HCT116 (cell line): Measurements from ENCODE around the gene ACTR6. TPM values are rescaled to one million over a fixed set of nuclear protein-coding genes. Genes with fewer than 3 reads are reported as not detected.

Source experiments
- ATAC-seq: fragments of 200-7000 bp; cut with Tn5 transposase; 2 replicates; pipeline ENCODE4 v1.9.1; 2020; ENCODE audit warnings: mild to moderate bottlenecking, moderate library complexity
- BruUV-seq: library from RNA; stranded (reverse); fragments of 400-500 nt; replicated peaks from 2 replicates; lab custom pipeline; 2021; lab: Mats Ljungman, UMichigan
- CTCF ChIA-PET: fragments of 300-600 bp; sonication (Branson Sonifier 250); formaldehyde crosslinking; loops from one replicate; lab custom pipeline; 2021; ENCODE audit warnings: antibody characterized with exemption; lab: Charles Lee
- POLR2A ChIA-PET: fragments of 300-600, 350-600 bp; sonication (Branson Sonifier 250); formaldehyde crosslinking; loops from one replicate; lab custom pipeline; 2021; ENCODE audit warnings: antibody characterized with exemption; lab: Charles Lee
- RAD21 ChIA-PET, 2 experiments: fragments of 300-600 bp; sonication (Branson Sonifier 250); formaldehyde crosslinking; loops; one replicate each; lab custom pipeline; 2023; ENCODE audit warnings: low total read pairs in 2 of 2; ENCODE audit not compliant: uncharacterized antibody in 2 of 2, unreplicated experiment in 2 of 2, low non-redundant PET in 1 of 2; lab: Charles Lee
- DNase-seq: peaks from one replicate; pipeline ENCODE4 v3.0.0-alpha.2; 2010; ENCODE audit warnings: low read depth, low spot score
- H2AFZ ChIP-seq: fragments of 200-600 bp; shearing (Covaris generic), sonication (generic); 2 replicates; pipeline ENCODE4 v1.6.1; 2017; ENCODE audit warnings: low read depth, mixed run types, mixed read lengths, antibody characterized with exemption, low read length; ENCODE audit not compliant: poor library complexity, severe bottlenecking
- H3K27ac ChIP-seq: 2 replicates; pipeline ENCODE4 v1.5.1; 2012; ENCODE audit warnings: low read depth, low read length
- H3K27me3 ChIP-seq: fragments of 200-600 bp; sonication (generic); 2 replicates; pipeline ENCODE4 v1.6.1; 2016; ENCODE audit warnings: mixed run types, low read length, mixed read lengths; ENCODE audit not compliant: insufficient read depth
- H3K36me3 ChIP-seq, 2 experiments: fragments of 200-500 bp in 1 of 2; fragments of 200-600 bp in 1 of 2; sonication (Bioruptor generic) in 1 of 2; sonication (generic) in 1 of 2; 2 replicates each; pipeline versions ENCODE4 v1.5.1 to v1.6.1; 2014 to 2016; ENCODE audit warnings: low read length in 2 of 2, inconsistent platforms in 1 of 2, mixed read lengths in 1 of 2, mixed run types in 1 of 2; ENCODE audit not compliant: insufficient read depth in 2 of 2, control insufficient read depth in 1 of 2
- H3K4me1 ChIP-seq, 2 experiments: fragments of 200-600 bp in 1 of 2; sonication (generic) in 1 of 2; 2 replicates each; pipeline versions ENCODE4 v1.5.1 to v1.6.1; 2012 to 2017; ENCODE audit warnings: low read length in 2 of 2, inconsistent platforms in 1 of 2, mild to moderate bottlenecking in 1 of 2, mixed read lengths in 1 of 2, mixed run types in 1 of 2, moderate library complexity in 1 of 2; ENCODE audit not compliant: insufficient read depth in 2 of 2, control insufficient read depth in 1 of 2
- H3K4me2 ChIP-seq: fragments of 200-600 bp; sonication (generic); 2 replicates; pipeline ENCODE4 v1.6.1; 2017; ENCODE audit warnings: mixed run types, low read length, mixed read lengths
- H3K4me3 ChIP-seq, 2 experiments: fragments of 200-600 bp in 1 of 2; sonication (generic) in 1 of 2; replicated peaks in 1 of 2; 2 replicates each; pipeline ENCODE4 v1.5.1; 2011 to 2016; ENCODE audit warnings: low read length in 2 of 2, control low read depth in 1 of 2, low read depth in 1 of 2, mild to moderate bottlenecking in 1 of 2, mixed read lengths in 1 of 2, mixed run types in 1 of 2
- H3K79me2 ChIP-seq: fragments of 200-600 bp; sonication (generic); 2 replicates; pipeline ENCODE4 v1.6.1; 2017; ENCODE audit warnings: mild to moderate bottlenecking, mixed run types, low read length, moderate library complexity, mixed read lengths; ENCODE audit not compliant: insufficient read depth
- H3K9ac ChIP-seq: fragments of 200-600 bp; sonication (generic); 2 replicates; pipeline ENCODE4 v1.6.1; 2016; ENCODE audit warnings: low read length, mixed read lengths
- H3K9me2 ChIP-seq: fragments of 200-600 bp; sonication (generic), shearing (Covaris generic); 2 replicates; pipeline ENCODE4 v1.6.1; 2017; ENCODE audit warnings: mixed run types, mild to moderate bottlenecking, moderate library complexity; ENCODE audit not compliant: insufficient read depth
- H3K9me3 ChIP-seq, 2 experiments: fragments of 200-500 bp in 1 of 2; fragments of 200-600 bp in 1 of 2; sonication (Bioruptor generic) in 1 of 2; sonication (generic) in 1 of 2; 2 replicates each; pipeline ENCODE4 v1.6.1; 2014 to 2017; ENCODE audit warnings: low read length in 2 of 2, mixed read lengths in 2 of 2, inconsistent platforms in 1 of 2, low read depth in 1 of 2, mild to moderate bottlenecking in 1 of 2, mixed run types in 1 of 2, moderate library complexity in 1 of 2; ENCODE audit not compliant: control insufficient read depth in 1 of 2, insufficient read depth in 1 of 2
- H4K20me1 ChIP-seq: fragments of 200-600 bp; sonication (generic), shearing (Covaris generic); 2 replicates; pipeline ENCODE4 v1.6.1; 2017; ENCODE audit warnings: mixed run types, mild to moderate bottlenecking, moderate library complexity; ENCODE audit not compliant: insufficient read depth
- ELF1 ChIP-seq: IDR thresholded peaks from 2 replicates; pipeline ENCODE4 v1.6.1; 2012; ENCODE audit warnings: low read depth, borderline replicate concordance
- EZH2 ChIP-seq: fragments of 200-600 bp; sonication (generic); IDR thresholded peaks from 2 replicates; pipeline ENCODE4 v1.6.1; 2017; ENCODE audit warnings: antibody characterized with exemption, mixed run types
- EZH2phosphoT487 ChIP-seq: fragments of 200-600 bp; IDR thresholded peaks from 2 replicates; pipeline ENCODE4 v1.6.1; 2018; ENCODE audit warnings: antibody characterized with exemption, borderline replicate concordance
- FOSL1 ChIP-seq: IDR thresholded peaks from 2 replicates; pipeline ENCODE4 v1.6.1; 2012; ENCODE audit warnings: low read depth
- POLR2A ChIP-seq: IDR thresholded peaks from 2 replicates; pipeline ENCODE4 v1.7.0; 2011; ENCODE audit warnings: borderline replicate concordance; ENCODE audit not compliant: insufficient read depth, insufficient read length; ENCODE audit errors: extremely low read depth
- SRF ChIP-seq: IDR thresholded peaks from 2 replicates; pipeline ENCODE4 v1.6.1; 2012; ENCODE audit warnings: low read depth
- TCF7L2 ChIP-seq: IDR thresholded peaks from 2 replicates; pipeline ENCODE4 v1.7.0; 2011; ENCODE audit warnings: borderline replicate concordance, inconsistent platforms; ENCODE audit not compliant: insufficient read depth, insufficient read length; ENCODE audit errors: extremely low read depth
- ZFX ChIP-seq: fragments of 450-650 bp; IDR thresholded peaks from 2 replicates; pipeline ENCODE4 v1.6.1; 2017
- ZNF274 ChIP-seq: fragments of 200-500 bp; sonication (Bioruptor generic); IDR thresholded peaks from 2 replicates; pipeline ENCODE4 v1.6.1; 2014; ENCODE audit warnings: mild to moderate bottlenecking, low read depth, low read length, inconsistent platforms
- intact Hi-C: fragments of 100-400 bp; cut with micrococcal nuclease; formaldehyde crosslinking; loops from 2 replicates; pipeline ENCODE4 v1.10.0; 2022
- total RNA-seq: library from RNA; stranded (reverse); gene quantifications from one replicate; pipeline ENCODE4 v1.2.1, GENCODE V29; 2021; ENCODE audit not compliant: unreplicated experiment
- TF ChIP-seq, protein P1 (sequence below): IDR thresholded peaks from 2 replicates; pipeline ENCODE4 v1.6.1; 2012; ENCODE audit warnings: low read depth
- TF ChIP-seq, protein P2 (sequence below), 3 experiments: fragments of 200-600 bp in 1 of 3; sonication (generic) in 1 of 3; IDR thresholded peaks in 2 of 3; conservative IDR thresholded peaks in 1 of 3; 2 replicates each; pipeline ENCODE4 v1.5.1; 2012 to 2017; ENCODE audit warnings: low read depth in 2 of 3, low read length in 2 of 3, antibody characterized with exemption in 1 of 3, borderline replicate concordance in 1 of 3, control low read depth in 1 of 3, mild to moderate bottlenecking in 1 of 3, mixed read lengths in 1 of 3, mixed run types in 1 of 3, moderate library complexity in 1 of 3; ENCODE audit not compliant: insufficient read depth in 1 of 3

Gene ACTR6
- total RNA-seq, 1 experiment from 2014 or later, result 40.4 TPM

DNA sequence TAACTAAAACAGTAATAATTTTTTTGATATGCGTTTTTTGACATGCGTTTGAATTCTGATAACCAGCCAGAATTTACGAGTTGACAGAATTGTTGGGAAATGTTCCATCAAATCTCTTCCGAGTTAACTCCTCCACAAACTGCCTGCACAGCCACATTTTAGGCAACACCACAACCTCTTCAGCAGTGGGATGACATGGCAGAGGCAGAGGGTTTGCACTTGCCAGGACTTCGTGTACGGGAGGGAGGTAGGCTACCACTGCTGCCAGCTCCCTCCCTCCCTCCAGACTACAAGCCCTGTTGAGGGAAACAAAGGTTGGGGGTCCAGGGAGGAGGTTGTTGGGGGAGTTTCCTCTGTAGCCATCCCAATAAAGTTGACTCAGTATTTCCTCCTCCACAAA, 14.5 kb upstream of the ACTR6 start:
- Histone ChIP-seq H3K4me2 (no peak overlapping the region), H3K4me3 (no peak overlapping the region), H2AFZ (no peak overlapping the region), H3K27ac (no peak overlapping the region), H3K9me2 (no peaks in the 10 kb centered on the region), H3K9ac (no peak overlapping the region), H3K9me3 (no peaks in the 10 kb centered on the region), H3K4me1 (no peaks in the 10 kb centered on the region), H3K79me2 (no peaks in the 10 kb centered on the region), H4K20me1 (no peaks in the 10 kb centered on the region), H3K27me3 (no peaks in the 10 kb centered on the region), H3K36me3 (no peaks in the 10 kb centered on the region)
- TF ChIP-seq FOSL1 (no peak), ZNF274 (no peak), TCF7L2 (no peak)
- TF ChIP-seq, protein P1, sequence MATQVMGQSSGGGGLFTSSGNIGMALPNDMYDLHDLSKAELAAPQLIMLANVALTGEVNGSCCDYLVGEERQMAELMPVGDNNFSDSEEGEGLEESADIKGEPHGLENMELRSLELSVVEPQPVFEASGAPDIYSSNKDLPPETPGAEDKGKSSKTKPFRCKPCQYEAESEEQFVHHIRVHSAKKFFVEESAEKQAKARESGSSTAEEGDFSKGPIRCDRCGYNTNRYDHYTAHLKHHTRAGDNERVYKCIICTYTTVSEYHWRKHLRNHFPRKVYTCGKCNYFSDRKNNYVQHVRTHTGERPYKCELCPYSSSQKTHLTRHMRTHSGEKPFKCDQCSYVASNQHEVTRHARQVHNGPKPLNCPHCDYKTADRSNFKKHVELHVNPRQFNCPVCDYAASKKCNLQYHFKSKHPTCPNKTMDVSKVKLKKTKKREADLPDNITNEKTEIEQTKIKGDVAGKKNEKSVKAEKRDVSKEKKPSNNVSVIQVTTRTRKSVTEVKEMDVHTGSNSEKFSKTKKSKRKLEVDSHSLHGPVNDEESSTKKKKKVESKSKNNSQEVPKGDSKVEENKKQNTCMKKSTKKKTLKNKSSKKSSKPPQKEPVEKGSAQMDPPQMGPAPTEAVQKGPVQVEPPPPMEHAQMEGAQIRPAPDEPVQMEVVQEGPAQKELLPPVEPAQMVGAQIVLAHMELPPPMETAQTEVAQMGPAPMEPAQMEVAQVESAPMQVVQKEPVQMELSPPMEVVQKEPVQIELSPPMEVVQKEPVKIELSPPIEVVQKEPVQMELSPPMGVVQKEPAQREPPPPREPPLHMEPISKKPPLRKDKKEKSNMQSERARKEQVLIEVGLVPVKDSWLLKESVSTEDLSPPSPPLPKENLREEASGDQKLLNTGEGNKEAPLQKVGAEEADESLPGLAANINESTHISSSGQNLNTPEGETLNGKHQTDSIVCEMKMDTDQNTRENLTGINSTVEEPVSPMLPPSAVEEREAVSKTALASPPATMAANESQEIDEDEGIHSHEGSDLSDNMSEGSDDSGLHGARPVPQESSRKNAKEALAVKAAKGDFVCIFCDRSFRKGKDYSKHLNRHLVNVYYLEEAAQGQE, result no peak
- ATAC-seq (no peak), DNase-seq (no peak)
- intact Hi-C loops, result no loop called here
- no TSS peak for BruUV-seq
- ChIA-PET CTCF (no interaction called here), POLR2A (no interaction called here), RAD21 (no interaction called here)

DNA sequence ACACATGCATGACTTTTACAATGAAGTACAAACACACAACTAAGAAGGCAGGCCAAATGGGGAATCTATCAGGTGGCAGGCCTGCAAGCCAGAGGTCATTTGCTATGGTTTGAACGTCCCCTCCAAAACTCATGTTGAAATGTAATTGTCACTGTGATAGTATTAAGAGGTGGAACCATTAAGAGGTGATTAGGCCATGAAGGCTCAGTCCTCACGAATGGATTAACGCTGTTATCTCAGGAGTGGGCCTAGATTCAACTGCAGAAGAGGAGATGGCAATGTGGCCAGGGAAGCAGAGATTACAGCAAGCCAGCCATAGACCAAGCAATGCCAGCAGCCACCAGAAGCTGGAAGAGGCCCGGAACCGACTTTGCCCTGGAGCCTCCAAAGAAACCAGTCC, 13.5 kb upstream of the ACTR6 start:
- Histone ChIP-seq H3K4me3 (no peak overlapping the region), H3K9me2 (no peaks in the 10 kb centered on the region), H3K36me3 (no peaks in the 10 kb centered on the region), H3K27ac (no peak overlapping the region), H3K4me2 (no peak overlapping the region), H4K20me1 (no peaks in the 10 kb centered on the region), H3K79me2 (no peaks in the 10 kb centered on the region), H2AFZ (no peak overlapping the region), H3K9ac (no peak overlapping the region), H3K27me3 (no peaks in the 10 kb centered on the region), H3K9me3 (no peaks in the 10 kb centered on the region), H3K4me1 (no peaks in the 10 kb centered on the region)
- POLR2A ChIA-PET, result interaction anchor here (0.7 to 1.2 kb wide), 2 partner anchors 13 to 519 kb away, joined by 3 read pairs; partner anchors contain the start of gene ACTR6
- intact Hi-C loops, result no loop called here
- BruUV-seq, result no TSS peak
- ATAC-seq (no peak), DNase-seq (no peak)
- CTCF ChIA-PET, result no interaction called here
- RAD21 ChIA-PET, result no interaction called here
- TF ChIP-seq, protein P2, sequence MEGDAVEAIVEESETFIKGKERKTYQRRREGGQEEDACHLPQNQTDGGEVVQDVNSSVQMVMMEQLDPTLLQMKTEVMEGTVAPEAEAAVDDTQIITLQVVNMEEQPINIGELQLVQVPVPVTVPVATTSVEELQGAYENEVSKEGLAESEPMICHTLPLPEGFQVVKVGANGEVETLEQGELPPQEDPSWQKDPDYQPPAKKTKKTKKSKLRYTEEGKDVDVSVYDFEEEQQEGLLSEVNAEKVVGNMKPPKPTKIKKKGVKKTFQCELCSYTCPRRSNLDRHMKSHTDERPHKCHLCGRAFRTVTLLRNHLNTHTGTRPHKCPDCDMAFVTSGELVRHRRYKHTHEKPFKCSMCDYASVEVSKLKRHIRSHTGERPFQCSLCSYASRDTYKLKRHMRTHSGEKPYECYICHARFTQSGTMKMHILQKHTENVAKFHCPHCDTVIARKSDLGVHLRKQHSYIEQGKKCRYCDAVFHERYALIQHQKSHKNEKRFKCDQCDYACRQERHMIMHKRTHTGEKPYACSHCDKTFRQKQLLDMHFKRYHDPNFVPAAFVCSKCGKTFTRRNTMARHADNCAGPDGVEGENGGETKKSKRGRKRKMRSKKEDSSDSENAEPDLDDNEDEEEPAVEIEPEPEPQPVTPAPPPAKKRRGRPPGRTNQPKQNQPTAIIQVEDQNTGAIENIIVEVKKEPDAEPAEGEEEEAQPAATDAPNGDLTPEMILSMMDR (IDR thresholded peaks at IDR 0.05 in 2 of 3, conservative IDR thresholded peaks at IDR 0.05 in 1 of 3; ENCODE audit: borderline replicate concordance in 1 of 3, insufficient read depth in 1 of 3, low read depth in 2 of 3, low read length in 2 of 3), result no peak
- TF ChIP-seq, protein P1, result no peak
- TF ChIP-seq ELF1 (no peak), EZH2 (no peak), EZH2phosphoT487 (no peak), ZFX (no peak), POLR2A (no peak), SRF (no peak), TCF7L2 (no peak)
